Breast epithelium (tissue), 3 donors: ENCODE results near the gene TFF3.

Experiments
- CTCF ChIP-seq, 3 donors: fragments of 450-650 bp; IDR thresholded peaks; one replicate each; pipeline ENCODE4 v1.5.1; 2016 to 2017; ENCODE audit warnings: antibody characterized with exemption in 3 of 3, mild to moderate bottlenecking in 3 of 3, moderate library complexity in 3 of 3
- POLR2A ChIP-seq: fragments of 450-650 bp; IDR thresholded peaks from one replicate; pipeline ENCODE4 v1.6.1; 2016; ENCODE audit warnings: antibody characterized with exemption, mild to moderate bottlenecking, moderate library complexity
- POLR2AphosphoS5 ChIP-seq, 3 donors: sonication (generic); formaldehyde crosslinking; IDR thresholded peaks; one replicate each; pipeline ENCODE4 v1.6.1; 2017; ENCODE audit warnings: antibody characterized with exemption in 3 of 3

DNA sequence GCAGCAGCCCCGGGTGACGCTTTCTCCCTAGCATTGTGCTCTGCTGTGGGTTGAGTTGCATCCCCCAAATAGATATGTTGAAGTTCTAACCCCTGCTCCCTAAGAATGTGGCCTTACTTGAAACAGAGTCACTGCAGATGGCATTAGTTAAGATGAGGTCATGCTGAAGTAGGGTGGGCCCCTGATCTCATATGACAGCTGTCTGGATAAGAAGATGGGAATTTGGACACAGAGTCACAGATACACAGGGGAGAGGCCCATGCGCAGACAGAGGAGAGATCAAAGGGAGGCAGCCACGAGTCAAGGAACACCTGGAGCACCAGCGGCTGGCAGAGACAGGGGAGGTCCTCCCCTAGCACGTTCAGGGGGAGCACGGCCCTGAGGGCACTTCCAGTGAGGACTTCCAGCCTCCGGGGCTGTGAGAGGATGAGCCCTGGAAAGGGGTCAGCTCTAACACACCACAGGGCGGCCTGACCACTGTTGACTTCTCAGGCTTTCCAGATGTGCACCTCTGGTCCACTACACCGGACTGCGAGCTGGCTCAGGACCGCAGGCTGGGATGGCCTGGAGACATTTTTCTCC, 49.9 kb downstream of the TFF3 start:
- TF ChIP-seq CTCF (IDR thresholded peaks at IDR 0.05) (no peak), POLR2A (no peak), POLR2AphosphoS5 (IDR thresholded peaks at IDR 0.05) (no peak)
